ENCODE measurements around the gene MAST4. TPM values are rescaled to one million over a fixed set of nuclear protein-coding genes. Genes with fewer than 3 reads are reported as not detected.

MAST4 gene
- total and polyA plus RNA-seq, 4 donors: 3.7 to 9.5 (median 6.5) TPM

GRCh38 chr5:66888613-66889012 lies 292.4 kb downstream of the MAST4 start (continued):
- no peak for TF ChIP-seq GABPA (IDR thresholded peaks at IDR 0.05 in 1 of 2, conservative IDR thresholded peaks at IDR 0.05 in 1 of 2)
- no peak for TF ChIP-seq SP1 (IDR thresholded peaks at IDR 0.05)
- no peak for TF ChIP-seq RXRA (IDR thresholded peaks at IDR 0.05)
- no peak for TF ChIP-seq FOXA1 (IDR thresholded peaks at IDR 0.05)
- no peak for TF ChIP-seq CTCF (IDR thresholded peaks at IDR 0.05; ENCODE audit: low read depth, low read length, missing input control)

- Histone ChIP-seq H3K27ac (ENCODE audit: low read depth in 1 of 2, low read length in 2 of 2) (no peak overlapping the region), H3K9me3 (ENCODE audit: control insufficient read depth in 4 of 4, low read length in 3 of 4) (no peaks in the 10 kb centered on the region), H3K36me3 (ENCODE audit: control insufficient read depth in 4 of 4, insufficient read depth in 3 of 4, low read depth in 1 of 4, low read length in 3 of 4) (no peaks in the 10 kb centered on the region), H3K9ac (ENCODE audit: low read depth in 1 of 2, low read length in 2 of 2) (no peak overlapping the region), H3K27me3 (ENCODE audit: control insufficient read depth in 4 of 4, insufficient read depth in 4 of 4, low read length in 3 of 4) (no peaks in the 10 kb centered on the region), H3K4me1 (ENCODE audit: control insufficient read depth in 4 of 4, insufficient read depth in 4 of 4, low read length in 3 of 4) (peaks cover 0 to 15% (median 8%) of the 10 kb centered on the region in 4 donors), H3K4me3 (ENCODE audit: low read depth in 1 of 3, low read length in 3 of 3) (no peak overlapping the region)
- WGBS: 61% methylated on average over 4 of the region's 4 CpGs
- DNase-seq (ENCODE audit: low spot score): no peak
- no peak for TF ChIP-seq JUND (IDR thresholded peaks at IDR 0.05)
- TF ChIP-seq ZBTB33 (IDR thresholded peaks at IDR 0.05): no peak
- no peak for TF ChIP-seq RXRA (IDR thresholded peaks at IDR 0.05)
- no peak for TF ChIP-seq GABPA (IDR thresholded peaks at IDR 0.05 in 1 of 2, conservative IDR thresholded peaks at IDR 0.05 in 1 of 2)
- TF ChIP-seq YY1 (IDR thresholded peaks at IDR 0.05): no peak
- TF ChIP-seq HNF4G (IDR thresholded peaks at IDR 0.05): no peak
- TF ChIP-seq FOXA2 (IDR thresholded peaks at IDR 0.05): no peak
- TF ChIP-seq REST (IDR thresholded peaks at IDR 0.05): no peak
- no peak for TF ChIP-seq SP1 (IDR thresholded peaks at IDR 0.05)
- TF ChIP-seq EGR1 (IDR thresholded peaks at IDR 0.05; ENCODE audit: low read depth in 2 of 2): no peak
- TF ChIP-seq RAD21 (IDR thresholded peaks at IDR 0.05): no peak
- no peak for TF ChIP-seq TAF1 (conservative IDR thresholded peaks at IDR 0.05)
- no peak for TF ChIP-seq HNF4A (conservative IDR thresholded peaks at IDR 0.05)
- TF ChIP-seq MAX (IDR thresholded peaks at IDR 0.05): no peak
- no peak for TF ChIP-seq NR2F2 (IDR thresholded peaks at IDR 0.05)
- no peak for TF ChIP-seq CTCF (IDR thresholded peaks at IDR 0.05; ENCODE audit: low read depth, low read length, missing input control)
- no peak for TF ChIP-seq FOXA1 (IDR thresholded peaks at IDR 0.05)
Measured at GRCh38 chr5:66889056-66889455, 292.9 kb downstream of the MAST4 start.

All from liver (tissue), 9 donors.